Measurements from ENCODE around the gene GNG4. TPM values are rescaled to one million over a fixed set of nuclear protein-coding genes. Genes with fewer than 3 reads are reported as not detected.

Gene GNG4
- total and polyA plus RNA-seq, 2 donors (not counting 1 experiment from before 2014, with no cell fraction given): 0.52 TPM; not detected in 1

GRCh38 chr1:235566084-235566483 is 83.5 kb downstream of the GNG4 start:
- H3K27ac ChIP-seq (ENCODE audit: low read length in 2 of 2): no peak overlapping the region
- H4K20me1 ChIP-seq (ENCODE audit: control insufficient read depth, insufficient read depth, low read length, poor library complexity, severe bottlenecking): no peaks in the 10 kb centered on the region
- H3K4me2 ChIP-seq (replicated peaks; ENCODE audit: low read depth, low read length, poor library complexity, severe bottlenecking): no peak overlapping the region
- intact Hi-C loops (cut with micrococcal nuclease): no loop called here
- no peaks in the 10 kb centered on the region for H3K9me3 ChIP-seq (ENCODE audit: control extremely low read depth in 1 of 3, control insufficient read depth in 2 of 3, insufficient read depth in 1 of 3, low read length in 2 of 3)
- Mint-ChIP-seq H3K4me1 (peaks cover 4% of the 10 kb centered on the region), H3K9me3 (ENCODE audit: insufficient read depth) (no peaks in the 10 kb centered on the region), H3K27ac (no peak overlapping the region), H3K4me3 (no peak overlapping the region), H3K27me3 (peaks cover 8% of the 10 kb centered on the region)
- no peaks in the 10 kb centered on the region for H3K27me3 ChIP-seq (replicated peaks in 1 of 4; ENCODE audit: control extremely low read depth in 1 of 4, control insufficient read depth in 3 of 4, insufficient read depth in 4 of 4, low read length in 3 of 4)
- ATAC-seq (ENCODE audit: low read depth): no peak
- H3K4me3 ChIP-seq (ENCODE audit: control extremely low read depth in 1 of 5, extremely low read depth in 1 of 5, insufficient read depth in 1 of 5, low read depth in 2 of 5, low read length in 4 of 5): no peak overlapping the region
- H3K36me3 ChIP-seq (replicated peaks in 1 of 2; ENCODE audit: control extremely low read depth in 1 of 2, control insufficient read depth in 1 of 2, extremely low read depth in 1 of 2, insufficient read depth in 2 of 2, low read length in 1 of 2): no peaks in the 10 kb centered on the region
- no peaks in the 10 kb centered on the region for H3K4me1 ChIP-seq (ENCODE audit: control insufficient read depth in 2 of 2, insufficient read depth in 2 of 2, low read length in 2 of 2)
- H3K79me2 ChIP-seq (ENCODE audit: control insufficient read depth, insufficient read depth, low read length): no peaks in the 10 kb centered on the region
- H3K9ac ChIP-seq (ENCODE audit: low read length): no peak overlapping the region
- DNase-seq: no peak
- over 99% methylated on average over 8 of the region's 8 CpGs for WGBS (ENCODE audit: insufficient coverage)
- H2AFZ ChIP-seq (ENCODE audit: insufficient read depth, low read depth, low read length, poor library complexity, severe bottlenecking): no peak overlapping the region
- POLR2A ChIA-PET: no interaction called here
- CTCF ChIA-PET: no interaction called here
- TF ChIP-seq EZH2 (IDR thresholded peaks at IDR 0.05; ENCODE audit: borderline replicate concordance, insufficient read depth, low read depth, low read length, poor library complexity, severe bottlenecking) (no peak), CTCF (IDR thresholded peaks at IDR 0.05) (no peak)

GRCh38 chr1:235563513-235564061 is 86.0 kb downstream of the GNG4 start:
- no peaks in the 10 kb centered on the region for H3K9me3 Mint-ChIP-seq (ENCODE audit: insufficient read depth)
- Histone ChIP-seq H3K4me2 (replicated peaks; ENCODE audit: low read depth, low read length, poor library complexity, severe bottlenecking) (no peak overlapping the region), H3K4me3 (ENCODE audit: control extremely low read depth in 1 of 5, extremely low read depth in 1 of 5, insufficient read depth in 1 of 5, low read depth in 2 of 5, low read length in 4 of 5) (no peak overlapping the region), H3K27ac (ENCODE audit: low read length in 2 of 2) (no peak overlapping the region), H4K20me1 (ENCODE audit: control insufficient read depth, insufficient read depth, low read length, poor library complexity, severe bottlenecking) (no peaks in the 10 kb centered on the region), H3K79me2 (ENCODE audit: control insufficient read depth, insufficient read depth, low read length) (no peaks in the 10 kb centered on the region), H3K27me3 (replicated peaks in 1 of 4; ENCODE audit: control extremely low read depth in 1 of 4, control insufficient read depth in 3 of 4, insufficient read depth in 4 of 4, low read length in 3 of 4) (no peaks in the 10 kb centered on the region), H3K9me3 (ENCODE audit: control extremely low read depth in 1 of 3, control insufficient read depth in 2 of 3, insufficient read depth in 1 of 3, low read length in 2 of 3) (no peaks in the 10 kb centered on the region), H3K4me1 (ENCODE audit: control insufficient read depth in 2 of 2, insufficient read depth in 2 of 2, low read length in 2 of 2) (no peaks in the 10 kb centered on the region), H2AFZ (ENCODE audit: insufficient read depth, low read depth, low read length, poor library complexity, severe bottlenecking) (no peak overlapping the region), H3K36me3 (replicated peaks in 1 of 2; ENCODE audit: control extremely low read depth in 1 of 2, control insufficient read depth in 1 of 2, extremely low read depth in 1 of 2, insufficient read depth in 2 of 2, low read length in 1 of 2) (no peaks in the 10 kb centered on the region), H3K9ac (ENCODE audit: low read length) (no peak overlapping the region)
- DNase-seq (no peak), ATAC-seq (ENCODE audit: low read depth) (no peak)
- WGBS (ENCODE audit: insufficient coverage): no CpG with 5 or more reads among the region's 1 CpG
- no peak overlapping the region for H3K4me3 Mint-ChIP-seq
- ChIA-PET CTCF (no interaction called here), POLR2A (no interaction called here)
- peaks cover 8% of the 10 kb centered on the region for H3K27me3 Mint-ChIP-seq
- H3K4me1 Mint-ChIP-seq: peaks cover 4% of the 10 kb centered on the region
- intact Hi-C loops (cut with micrococcal nuclease): no loop called here
- TF ChIP-seq CTCF (IDR thresholded peaks at IDR 0.05) (no peak), EZH2 (IDR thresholded peaks at IDR 0.05; ENCODE audit: borderline replicate concordance, insufficient read depth, low read depth, low read length, poor library complexity, severe bottlenecking) (no peak)
- H3K27ac Mint-ChIP-seq: no peak overlapping the region

Measured in B cell (primary cell).